Ascending aorta (tissue), 2 donors: ENCODE data around the gene TARBP1. TPM values are rescaled to one million over a fixed set of nuclear protein-coding genes. Genes with fewer than 3 reads are reported as not detected.

Source experiments
- DNase-seq, 2 donors: peaks; one replicate each; pipeline ENCODE4 v3.0.0-alpha.2; 2019; ENCODE audit warnings: low spot score in 2 of 2
- H3K27ac ChIP-seq, 2 donors: fragments of 200-600 bp; sonication (generic); one replicate each; pipeline ENCODE4 v1.5.1; 2016 to 2017; ENCODE audit warnings: mild to moderate bottlenecking in 1 of 2
- H3K27me3 ChIP-seq: fragments of 200-600 bp; sonication (generic); one replicate; pipeline ENCODE4 v1.5.1; 2017
- H3K36me3 ChIP-seq, 2 donors: fragments of 200-600 bp; sonication (generic); one replicate each; pipeline ENCODE4 v1.5.1; 2016
- H3K4me1 ChIP-seq, 2 donors: fragments of 200-600 bp; sonication (generic); one replicate each; pipeline ENCODE4 v1.5.1; 2016 to 2017; ENCODE audit warnings: mild to moderate bottlenecking in 1 of 2
- H3K4me3 ChIP-seq, 2 donors: fragments of 200-600 bp; sonication (generic); one replicate each; pipeline ENCODE4 v1.5.1; 2016 to 2017; ENCODE audit warnings: mild to moderate bottlenecking in 1 of 2
- H3K9me3 ChIP-seq, 2 donors: fragments of 200-600 bp; sonication (generic); one replicate each; pipeline ENCODE4 v1.5.1; 2016
- intact Hi-C: fragments of 100-400 bp; cut with DNase I; formaldehyde crosslinking; loops from one replicate; pipeline ENCODE4 v1.15.1; 2023
- total RNA-seq: library from RNA; depleted of rRNA; stranded (reverse); fragments of >200 nt; gene quantifications from one replicate; pipeline ENCODE4 v1.1.0, GENCODE V29; 2016
- TF ChIP-seq, protein P1 (sequence below), 3 experiments: fragments of 200-600 bp in 2 of 3; fragments of 450-650 bp in 1 of 3; sonication (generic) in 2 of 3; IDR thresholded peaks; one replicate each; pipeline ENCODE4 v1.5.1; 2016 to 2019; ENCODE audit warnings: antibody characterized with exemption in 3 of 3, mild to moderate bottlenecking in 1 of 3, moderate library complexity in 1 of 3

The TARBP1 gene
- total RNA-seq, 1 donor from 2014 or later = 19.2 TPM

DNA sequence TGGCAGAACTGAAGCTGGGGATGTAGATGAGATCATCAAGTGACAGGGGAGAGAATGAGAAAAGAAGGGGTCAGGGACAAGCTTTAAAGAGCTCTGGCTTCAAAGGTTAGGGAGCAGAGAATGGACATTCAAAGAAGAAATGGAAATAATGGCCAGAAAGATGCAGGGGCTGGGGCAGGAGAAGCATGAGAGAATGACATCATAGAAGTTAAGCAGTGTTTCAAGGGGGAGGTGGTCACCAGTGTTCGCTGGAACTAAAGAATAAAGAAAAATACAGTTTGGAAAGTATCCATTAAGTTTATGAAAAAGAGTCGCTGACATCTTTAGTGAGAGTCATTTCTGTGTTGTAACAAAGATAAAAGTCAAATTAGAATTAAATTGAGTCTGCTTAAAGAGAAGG is 44.3 kb downstream of the TARBP1 start:
- no peak for DNase-seq
- Histone ChIP-seq H3K27me3 (no peaks in the 10 kb centered on the region), H3K4me3 (no peak overlapping the region), H3K9me3 (peaks cover 0 to 8% of the 10 kb centered on the region in 2 donors), H3K4me1 (no peaks in the 10 kb centered on the region), H3K27ac (no peak overlapping the region), H3K36me3 (peaks cover 3 to 10% of the 10 kb centered on the region in 2 donors)
- TF ChIP-seq, protein P1, sequence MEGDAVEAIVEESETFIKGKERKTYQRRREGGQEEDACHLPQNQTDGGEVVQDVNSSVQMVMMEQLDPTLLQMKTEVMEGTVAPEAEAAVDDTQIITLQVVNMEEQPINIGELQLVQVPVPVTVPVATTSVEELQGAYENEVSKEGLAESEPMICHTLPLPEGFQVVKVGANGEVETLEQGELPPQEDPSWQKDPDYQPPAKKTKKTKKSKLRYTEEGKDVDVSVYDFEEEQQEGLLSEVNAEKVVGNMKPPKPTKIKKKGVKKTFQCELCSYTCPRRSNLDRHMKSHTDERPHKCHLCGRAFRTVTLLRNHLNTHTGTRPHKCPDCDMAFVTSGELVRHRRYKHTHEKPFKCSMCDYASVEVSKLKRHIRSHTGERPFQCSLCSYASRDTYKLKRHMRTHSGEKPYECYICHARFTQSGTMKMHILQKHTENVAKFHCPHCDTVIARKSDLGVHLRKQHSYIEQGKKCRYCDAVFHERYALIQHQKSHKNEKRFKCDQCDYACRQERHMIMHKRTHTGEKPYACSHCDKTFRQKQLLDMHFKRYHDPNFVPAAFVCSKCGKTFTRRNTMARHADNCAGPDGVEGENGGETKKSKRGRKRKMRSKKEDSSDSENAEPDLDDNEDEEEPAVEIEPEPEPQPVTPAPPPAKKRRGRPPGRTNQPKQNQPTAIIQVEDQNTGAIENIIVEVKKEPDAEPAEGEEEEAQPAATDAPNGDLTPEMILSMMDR (IDR thresholded peaks at IDR 0.05) = no peak
- intact Hi-C loops = no loop called here

DNA sequence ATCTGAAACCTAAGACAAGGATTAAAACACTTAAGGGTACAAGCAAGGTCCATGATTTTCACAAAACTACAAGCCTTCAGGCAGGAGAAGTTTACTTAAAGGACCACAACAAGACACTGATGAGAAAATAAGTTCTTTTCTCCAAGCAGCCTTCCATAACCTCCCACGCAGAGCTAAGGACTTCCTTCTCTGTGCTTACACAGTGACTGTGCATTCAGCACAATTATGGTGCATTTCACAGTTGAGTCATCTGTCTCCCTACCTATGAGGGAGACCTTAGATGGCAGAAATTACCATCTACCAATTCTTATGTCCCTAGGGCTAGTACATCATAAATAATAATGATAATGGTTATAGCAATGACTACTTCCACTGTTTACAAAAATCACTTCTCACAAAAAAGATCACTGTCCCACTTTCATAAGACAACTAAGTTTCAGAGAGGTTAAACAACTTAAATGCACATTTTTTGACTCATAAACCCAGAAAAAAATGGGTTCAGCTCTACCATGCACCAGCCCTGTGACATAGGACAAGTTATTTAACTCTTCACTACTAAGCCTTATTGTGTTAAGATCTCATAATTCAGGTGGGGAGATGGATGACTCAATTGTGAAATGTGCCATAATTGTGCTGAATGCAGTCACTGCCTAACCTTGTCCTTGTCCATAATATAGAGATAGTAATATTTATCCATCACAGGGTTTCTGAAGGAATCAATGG is 45.3 kb downstream of the TARBP1 start:
- no peaks in the 10 kb centered on the region for H3K4me1 ChIP-seq
- H3K9me3 ChIP-seq = no peaks in the 10 kb centered on the region
- H3K4me3 ChIP-seq = no peak overlapping the region
- TF ChIP-seq, protein P1 (IDR thresholded peaks at IDR 0.05) = no peak
- intact Hi-C loops = no loop called here
- peaks cover 9 to 10% of the 10 kb centered on the region in 2 donors for H3K36me3 ChIP-seq
- H3K27me3 ChIP-seq = no peaks in the 10 kb centered on the region
- no peak overlapping the region for H3K27ac ChIP-seq
- no peak for DNase-seq

DNA sequence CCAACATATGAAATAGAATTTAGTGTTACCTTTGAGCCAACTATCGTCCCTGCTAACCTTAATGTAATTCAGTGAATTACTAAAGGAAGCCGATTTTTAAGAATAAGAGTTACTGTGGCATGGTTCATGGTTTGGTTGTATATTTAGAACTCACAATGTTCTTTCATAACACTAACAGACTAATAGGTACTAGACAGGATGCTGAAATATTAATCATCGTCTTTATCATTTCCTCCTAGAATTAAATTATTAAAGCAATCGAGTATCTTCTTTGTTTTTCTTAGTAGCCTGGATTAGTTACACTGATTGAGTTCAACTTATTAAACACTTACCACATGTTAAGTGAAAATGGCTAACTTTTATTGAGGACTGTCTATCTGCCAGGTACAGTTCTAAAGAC is 47.7 kb downstream of the TARBP1 start:
- Histone ChIP-seq H3K27me3 (no peaks in the 10 kb centered on the region), H3K4me3 (no peak overlapping the region), H3K4me1 (no peaks in the 10 kb centered on the region), H3K9me3 (no peaks in the 10 kb centered on the region), H3K36me3 (peaks cover 10 to 17% of the 10 kb centered on the region in 2 donors), H3K27ac (no peak overlapping the region)
- TF ChIP-seq, protein P1 (IDR thresholded peaks at IDR 0.05) = no peak
- intact Hi-C loops = no loop called here
- no peak for DNase-seq

DNA sequence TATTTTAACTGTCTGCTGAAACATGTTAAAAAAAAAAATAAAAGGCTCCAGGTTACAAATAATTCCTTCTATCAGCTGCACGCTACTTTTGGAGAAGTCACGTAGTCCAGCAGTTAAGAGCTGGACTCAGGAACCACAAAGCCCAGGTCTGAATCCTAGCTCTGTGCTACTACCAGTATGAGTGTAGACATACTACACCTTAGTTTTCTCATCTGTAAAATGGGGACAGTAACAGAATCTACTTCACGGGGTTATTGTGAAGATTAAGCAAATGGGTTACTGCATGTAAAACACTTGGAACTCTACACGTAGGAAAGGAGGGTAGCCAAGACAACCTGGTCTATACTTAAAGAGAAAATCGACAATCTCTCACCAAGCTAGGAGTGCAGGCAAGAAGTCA is 48.3 kb downstream of the TARBP1 start:
- Histone ChIP-seq H3K4me1 (no peaks in the 10 kb centered on the region), H3K4me3 (no peak overlapping the region), H3K9me3 (no peaks in the 10 kb centered on the region), H3K36me3 (peaks cover 10 to 17% of the 10 kb centered on the region in 2 donors), H3K27me3 (no peaks in the 10 kb centered on the region), H3K27ac (no peak overlapping the region)
- intact Hi-C loops = no loop called here
- TF ChIP-seq, protein P1 (IDR thresholded peaks at IDR 0.05) = no peak
- DNase-seq = no peak

DNA sequence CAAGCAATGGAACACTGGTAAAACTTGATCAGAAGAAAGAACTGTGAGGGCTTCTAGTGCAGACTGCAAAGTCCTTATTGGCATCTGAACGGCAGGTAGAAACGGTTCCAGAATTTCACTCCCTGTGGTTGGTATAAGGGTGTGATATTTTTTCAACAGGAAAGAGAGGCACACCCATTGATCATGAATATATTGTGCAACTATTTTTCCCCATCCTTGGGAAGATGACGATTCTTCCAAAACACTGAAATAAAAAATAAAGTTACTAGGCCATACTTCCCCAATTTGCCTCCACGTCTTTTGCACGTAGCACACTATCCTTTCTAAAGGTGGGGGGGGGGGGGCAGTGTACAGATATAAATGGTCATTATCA is 49.6 kb downstream of the TARBP1 start:
- H3K9me3 ChIP-seq = no peaks in the 10 kb centered on the region
- peaks cover 10 to 17% of the 10 kb centered on the region in 2 donors for H3K36me3 ChIP-seq
- no peak overlapping the region for H3K4me3 ChIP-seq
- no peak for DNase-seq
- no peak overlapping the region for H3K27ac ChIP-seq
- intact Hi-C loops = no loop called here
- TF ChIP-seq, protein P1 (IDR thresholded peaks at IDR 0.05) = no peak
- no peaks in the 10 kb centered on the region for H3K27me3 ChIP-seq
- no peaks in the 10 kb centered on the region for H3K4me1 ChIP-seq
